ENCODE results near the gene DGCR8.

DNA sequence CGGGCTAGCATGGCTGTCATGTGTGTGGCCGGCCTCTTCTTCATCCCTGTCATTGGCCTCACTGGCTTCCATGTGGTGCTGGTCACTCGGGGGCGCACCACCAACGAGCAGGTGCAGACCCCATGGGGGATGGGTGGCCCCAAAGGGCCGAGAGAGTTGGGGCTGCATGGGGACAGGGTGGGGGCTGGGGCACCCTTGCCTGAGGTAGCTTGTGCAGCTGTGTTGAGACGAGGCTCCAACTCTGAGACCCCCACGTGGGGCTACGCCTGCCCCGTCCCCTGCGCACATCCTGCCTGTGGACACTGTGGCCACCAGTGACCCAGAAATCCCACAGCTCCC lies 60.0 kb downstream of the DGCR8 start:
- no peak for TF ChIP-seq EZH2 (IDR thresholded peaks at IDR 0.05; ENCODE audit: insufficient read depth, poor library complexity, severe bottlenecking)
- TF ChIP-seq EZH2phosphoT487 (IDR thresholded peaks at IDR 0.05; ENCODE audit: insufficient read depth, low read depth) = no peak

Data from GM23248 (cell line).